Measurements from ENCODE around the gene DNTT. TPM values are rescaled to one million over a fixed set of nuclear protein-coding genes. Genes with fewer than 3 reads are reported as not detected.

The DNTT gene
- total and polyA plus RNA-seq, 4 donors: not detected

DNA sequence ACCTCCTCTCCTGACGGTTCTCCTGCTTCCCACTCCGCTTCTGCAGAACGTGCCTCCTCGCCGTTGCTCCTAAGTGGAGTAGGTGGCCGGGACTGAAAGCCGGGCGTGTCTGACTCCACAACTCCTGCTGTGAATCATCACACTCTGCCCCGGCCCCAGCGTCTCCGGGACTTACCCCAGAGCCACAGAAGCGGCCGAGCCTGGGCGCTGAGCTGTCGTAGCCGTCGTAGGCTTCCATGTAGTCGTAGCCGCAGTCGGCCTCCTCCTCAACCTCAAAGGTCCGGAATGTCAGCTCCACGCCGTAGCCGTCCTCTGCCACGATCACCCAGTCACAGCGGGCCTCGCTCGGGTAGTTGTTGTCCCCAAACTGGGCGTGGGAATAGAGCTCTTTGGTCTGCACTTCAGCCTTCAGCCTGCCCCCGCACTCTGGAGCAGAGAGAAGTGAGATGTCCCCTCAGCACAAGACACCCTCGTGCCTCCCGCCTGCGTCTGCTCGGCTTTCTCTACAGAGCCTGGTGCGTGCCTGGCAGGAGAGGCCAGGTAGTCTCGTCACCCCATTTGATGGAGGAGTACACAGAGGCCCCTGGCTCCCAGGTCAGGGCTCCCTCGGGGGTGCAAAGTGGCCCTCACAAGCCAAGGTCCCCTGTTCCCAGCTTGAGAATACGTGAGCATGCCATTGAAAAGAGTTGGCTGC, 65.8 kb downstream of the DNTT start:
- ATAC-seq (ENCODE audit: insufficient read depth, low FRiP score): no peak

GRCh38 chr10:96370584-96371157, 66.4 kb downstream of the DNTT start:
- Histone ChIP-seq H3K4me1 (ENCODE audit: control insufficient read depth in 5 of 5, insufficient read depth in 5 of 5, low read length in 5 of 5) (peaks cover 0 to 9% (median 5%) of the 10 kb centered on the region in 5 donors), H3K36me3 (ENCODE audit: control insufficient read depth in 4 of 4, insufficient read depth in 4 of 4, low read length in 4 of 4) (no peaks in the 10 kb centered on the region), H3K9me3 (ENCODE audit: control insufficient read depth in 4 of 4, insufficient read depth in 3 of 4, low read length in 3 of 4) (no peaks in the 10 kb centered on the region), H3K27ac (ENCODE audit: low read depth in 1 of 2, low read length in 1 of 2) (no peak overlapping the region), H3K9ac (ENCODE audit: insufficient read depth in 1 of 2, low read length in 2 of 2) (no peak overlapping the region), H3K4me3 (no peak overlapping the region), H3K27me3 (ENCODE audit: control insufficient read depth in 3 of 3, insufficient read depth in 3 of 3, low read length in 2 of 3) (peaks cover 0 to 7% (median 0%) of the 10 kb centered on the region in 3 donors)
- TF ChIP-seq, protein P1, sequence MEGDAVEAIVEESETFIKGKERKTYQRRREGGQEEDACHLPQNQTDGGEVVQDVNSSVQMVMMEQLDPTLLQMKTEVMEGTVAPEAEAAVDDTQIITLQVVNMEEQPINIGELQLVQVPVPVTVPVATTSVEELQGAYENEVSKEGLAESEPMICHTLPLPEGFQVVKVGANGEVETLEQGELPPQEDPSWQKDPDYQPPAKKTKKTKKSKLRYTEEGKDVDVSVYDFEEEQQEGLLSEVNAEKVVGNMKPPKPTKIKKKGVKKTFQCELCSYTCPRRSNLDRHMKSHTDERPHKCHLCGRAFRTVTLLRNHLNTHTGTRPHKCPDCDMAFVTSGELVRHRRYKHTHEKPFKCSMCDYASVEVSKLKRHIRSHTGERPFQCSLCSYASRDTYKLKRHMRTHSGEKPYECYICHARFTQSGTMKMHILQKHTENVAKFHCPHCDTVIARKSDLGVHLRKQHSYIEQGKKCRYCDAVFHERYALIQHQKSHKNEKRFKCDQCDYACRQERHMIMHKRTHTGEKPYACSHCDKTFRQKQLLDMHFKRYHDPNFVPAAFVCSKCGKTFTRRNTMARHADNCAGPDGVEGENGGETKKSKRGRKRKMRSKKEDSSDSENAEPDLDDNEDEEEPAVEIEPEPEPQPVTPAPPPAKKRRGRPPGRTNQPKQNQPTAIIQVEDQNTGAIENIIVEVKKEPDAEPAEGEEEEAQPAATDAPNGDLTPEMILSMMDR (IDR thresholded peaks at IDR 0.05; ENCODE audit: control extremely low read depth, extremely low read depth): peak; percentile 61
- WGBS, 2 donors: 37 to 38% methylated on average over 16 of the region's 16 CpGs
- ATAC-seq (ENCODE audit: insufficient read depth, low FRiP score): no peak
- peak; percentile 54 to 60 (median 59) for DNase-seq

More for the DNA sequence above, 65.8 kb downstream of the DNTT start:
- H3K27me3 ChIP-seq (ENCODE audit: control insufficient read depth in 3 of 3, insufficient read depth in 3 of 3, low read length in 2 of 3): peaks cover 0 to 7% (median 0%) of the 10 kb centered on the region in 3 donors
- H3K36me3 ChIP-seq (ENCODE audit: control insufficient read depth in 4 of 4, insufficient read depth in 4 of 4, low read length in 4 of 4): no peaks in the 10 kb centered on the region
- no peaks in the 10 kb centered on the region for H3K9me3 ChIP-seq (ENCODE audit: control insufficient read depth in 4 of 4, insufficient read depth in 3 of 4, low read length in 3 of 4)
- no peak overlapping the region for H3K9ac ChIP-seq (ENCODE audit: insufficient read depth in 1 of 2, low read length in 2 of 2)
- no peak overlapping the region for H3K27ac ChIP-seq (ENCODE audit: low read depth in 1 of 2, low read length in 1 of 2)
- no peak overlapping the region for H3K4me3 ChIP-seq
- TF ChIP-seq, protein P1 (IDR thresholded peaks at IDR 0.05; ENCODE audit: control extremely low read depth, extremely low read depth): no peak
- WGBS, 2 donors: 86 to 93% methylated on average over 38 of the region's 38 CpGs
- no peak for DNase-seq
- peaks cover 0 to 7% (median 5%) of the 10 kb centered on the region in 5 donors for H3K4me1 ChIP-seq (ENCODE audit: control insufficient read depth in 5 of 5, insufficient read depth in 5 of 5, low read length in 5 of 5)

DNA sequence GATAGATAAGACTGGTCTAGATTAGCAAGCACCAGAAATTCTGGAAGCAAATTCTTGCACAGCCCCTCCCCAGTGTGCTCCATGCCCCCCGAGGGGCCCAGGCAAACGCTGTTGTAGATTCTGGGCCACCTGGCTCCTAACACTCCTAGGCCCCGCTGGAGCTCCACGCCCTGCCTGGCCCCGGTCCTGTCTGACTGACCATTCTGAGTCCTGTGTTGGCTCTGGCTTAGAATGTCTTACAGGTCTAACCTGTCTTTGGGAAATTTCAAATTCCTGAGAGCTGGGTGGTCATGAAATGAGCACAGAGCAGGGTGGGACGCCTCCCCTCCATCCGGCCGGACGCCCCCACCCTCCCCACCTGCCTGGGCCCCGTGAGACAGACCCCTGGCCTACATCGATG, 67.1 kb downstream of the DNTT start:
- Histone ChIP-seq H3K27me3 (ENCODE audit: control insufficient read depth in 3 of 3, insufficient read depth in 3 of 3, low read length in 2 of 3) (peaks cover 0 to 7% (median 0%) of the 10 kb centered on the region in 3 donors), H3K9me3 (ENCODE audit: control insufficient read depth in 4 of 4, insufficient read depth in 3 of 4, low read length in 3 of 4) (no peaks in the 10 kb centered on the region), H3K27ac (ENCODE audit: low read depth in 1 of 2, low read length in 1 of 2) (no peak overlapping the region), H3K9ac (ENCODE audit: insufficient read depth in 1 of 2, low read length in 2 of 2) (no peak overlapping the region), H3K4me3 (no peak overlapping the region), H3K4me1 (ENCODE audit: control insufficient read depth in 5 of 5, insufficient read depth in 5 of 5, low read length in 5 of 5) (peaks cover 0 to 9% (median 5%) of the 10 kb centered on the region in 5 donors), H3K36me3 (ENCODE audit: control insufficient read depth in 4 of 4, insufficient read depth in 4 of 4, low read length in 4 of 4) (no peaks in the 10 kb centered on the region)
- 86 to 91% methylated on average over 11 of the region's 11 CpGs for WGBS, 2 donors
- ATAC-seq (ENCODE audit: insufficient read depth, low FRiP score): no peak
- TF ChIP-seq, protein P1 (IDR thresholded peaks at IDR 0.05; ENCODE audit: control extremely low read depth, extremely low read depth): no peak
- DNase-seq: no peak
